H9 (cell line): Measurements from ENCODE around the gene UCP2. TPM values are rescaled to one million over a fixed set of nuclear protein-coding genes. Genes with fewer than 3 reads are reported as not detected.

Experiments used
- DNase-seq: peaks from one replicate; pipeline ENCODE4 v3.0.0-alpha.2; 2017
- H2AFZ ChIP-seq: one replicate; pipeline ENCODE4 v1.6.1; 2013; ENCODE audit warnings: mild to moderate bottlenecking, low read length, control low read depth, moderate library complexity
- H2AK5ac ChIP-seq: 2 replicates; pipeline ENCODE4 v1.6.1; 2013; ENCODE audit warnings: low read length, control low read depth, mixed read lengths; ENCODE audit not compliant: insufficient read length
- H2BK120ac ChIP-seq: one replicate; pipeline ENCODE4 v1.6.1; 2013; ENCODE audit warnings: low read depth, mild to moderate bottlenecking, low read length, control low read depth, inconsistent platforms; ENCODE audit not compliant: poor library complexity, severe bottlenecking
- H2BK12ac ChIP-seq: 2 replicates; pipeline ENCODE4 v1.6.1; 2013; ENCODE audit warnings: low read length, control low read depth, mixed read lengths, low read depth; ENCODE audit not compliant: insufficient read length
- H2BK15ac ChIP-seq: 2 replicates; pipeline ENCODE4 v1.6.1; 2013; ENCODE audit warnings: low read depth, low read length, control low read depth
- H2BK20ac ChIP-seq: one replicate; pipeline ENCODE4 v1.6.1; 2013; ENCODE audit warnings: low read depth, mild to moderate bottlenecking, low read length, control low read depth, inconsistent platforms; ENCODE audit not compliant: poor library complexity, severe bottlenecking
- H2BK5ac ChIP-seq: 2 replicates; pipeline ENCODE4 v1.6.1; 2013; ENCODE audit warnings: low read length, control low read depth, mixed read lengths; ENCODE audit not compliant: insufficient read length
- H3K14ac ChIP-seq: 2 replicates; pipeline ENCODE4 v1.6.1; 2013; ENCODE audit warnings: low read length, control low read depth; ENCODE audit not compliant: insufficient read depth
- H3K18ac ChIP-seq: 2 replicates; pipeline ENCODE4 v1.6.1; 2013; ENCODE audit warnings: low read depth, mild to moderate bottlenecking, mixed read lengths, low read length, control low read depth; ENCODE audit not compliant: insufficient read length
- H3K23ac ChIP-seq: 2 replicates; pipeline ENCODE4 v1.6.1; 2013; ENCODE audit warnings: low read length, control low read depth, mixed read lengths, low read depth; ENCODE audit not compliant: insufficient read length
- H3K23me2 ChIP-seq: 2 replicates; pipeline ENCODE4 v1.6.1; 2013; ENCODE audit warnings: low read depth, mild to moderate bottlenecking, mixed read lengths, low read length, control low read depth; ENCODE audit not compliant: insufficient read length, poor library complexity, severe bottlenecking
- H3K27ac ChIP-seq: 2 replicates; pipeline ENCODE4 v1.5.1; 2013; ENCODE audit warnings: low read length, control low read depth, mixed read lengths, low read depth; ENCODE audit not compliant: insufficient read length
- H3K27me3 ChIP-seq: 2 replicates; pipeline ENCODE4 v1.6.1; 2013; ENCODE audit warnings: low read length, control low read depth, inconsistent platforms; ENCODE audit not compliant: insufficient read depth
- H3K4ac ChIP-seq: 2 replicates; pipeline ENCODE4 v1.6.1; 2013; ENCODE audit warnings: low read depth, mild to moderate bottlenecking, control low read depth, inconsistent platforms, low read length, moderate library complexity
- H3K4me1 ChIP-seq: 2 replicates; pipeline ENCODE4 v1.6.1; 2013; ENCODE audit warnings: low read length, control low read depth, inconsistent platforms; ENCODE audit not compliant: insufficient read depth
- H3K4me2 ChIP-seq: 2 replicates; pipeline ENCODE4 v1.6.1; 2013; ENCODE audit warnings: low read length, control low read depth, mixed read lengths; ENCODE audit not compliant: insufficient read length, insufficient read depth
- H3K56ac ChIP-seq: 2 replicates; pipeline ENCODE4 v1.6.1; 2013; ENCODE audit warnings: low read depth, mild to moderate bottlenecking, mixed read lengths, low read length, control low read depth; ENCODE audit not compliant: insufficient read length
- H3K79me1 ChIP-seq: 2 replicates; pipeline ENCODE4 v1.6.1; 2013; ENCODE audit warnings: low read depth, mild to moderate bottlenecking, moderate library complexity, low read length, control low read depth, inconsistent platforms; ENCODE audit not compliant: insufficient read depth, poor library complexity, severe bottlenecking
- H3K79me2 ChIP-seq: 2 replicates; pipeline ENCODE4 v1.6.1; 2013; ENCODE audit warnings: low read length, control low read depth, inconsistent platforms; ENCODE audit not compliant: insufficient read depth
- H3K9ac ChIP-seq: 2 replicates; pipeline ENCODE4 v1.6.1; 2013; ENCODE audit warnings: low read length, control low read depth, mixed read lengths; ENCODE audit not compliant: insufficient read length; ENCODE audit errors: extremely low read depth
- H3K9me3 ChIP-seq: one replicate; pipeline ENCODE4 v1.6.1; 2013; ENCODE audit warnings: low read depth, low read length, inconsistent platforms; ENCODE audit not compliant: control insufficient read depth
- H3T11ph ChIP-seq: one replicate; pipeline ENCODE4 v1.6.1; 2013; ENCODE audit warnings: mild to moderate bottlenecking, low read length, control low read depth, inconsistent platforms
- H4K20me1 ChIP-seq: one replicate; pipeline ENCODE4 v1.6.1; 2013; ENCODE audit not compliant: control insufficient read depth, insufficient read length, insufficient read depth
- H4K5ac ChIP-seq: 2 replicates; pipeline ENCODE4 v1.6.1; 2013; ENCODE audit warnings: low read depth, mild to moderate bottlenecking, mixed read lengths, low read length, control low read depth; ENCODE audit not compliant: insufficient read length
- H4K8ac ChIP-seq: replicated peaks from 2 replicates; pipeline ENCODE4 v1.6.1; 2013; ENCODE audit warnings: low read length, control low read depth, mixed read lengths, low read depth; ENCODE audit not compliant: insufficient read length
- H4K91ac ChIP-seq: 2 replicates; pipeline ENCODE4 v1.6.1; 2013; ENCODE audit warnings: low read depth, mild to moderate bottlenecking, moderate library complexity, mixed read lengths, low read length, control low read depth; ENCODE audit not compliant: insufficient read length
- H3K27ac Mint-ChIP-seq, 3 experiments: 2 replicates in 2 of 3; 3 replicates in 1 of 3; pipeline ENCODE4 v1.8.0; 2020 to 2021; ENCODE audit warnings: mixed read lengths in 3 of 3, mild to moderate bottlenecking in 1 of 3, moderate library complexity in 1 of 3
- H3K27me3 Mint-ChIP-seq: 2 replicates; pipeline ENCODE4 v1.8.0; 2021; ENCODE audit warnings: low read depth, mild to moderate bottlenecking, moderate library complexity, mixed read lengths
- H3K36me3 Mint-ChIP-seq, 3 experiments: 2 replicates in 2 of 3; 3 replicates in 1 of 3; pipeline ENCODE4 v1.8.0; 2020 to 2021; ENCODE audit warnings: low read depth in 3 of 3, mixed read lengths in 3 of 3; ENCODE audit not compliant: insufficient read depth in 1 of 3
- H3K4me1 Mint-ChIP-seq, 2 experiments: 2 replicates each; pipeline ENCODE4 v1.8.0; 2020; ENCODE audit warnings: mixed read lengths in 2 of 2
- H3K4me3 Mint-ChIP-seq, 2 experiments: 2 replicates in 1 of 2; 3 replicates in 1 of 2; pipeline ENCODE4 v1.8.0; 2020 to 2021; ENCODE audit warnings: mild to moderate bottlenecking in 2 of 2, mixed read lengths in 2 of 2, moderate library complexity in 1 of 2
- H3K9me3 Mint-ChIP-seq, 2 experiments: 2 replicates in 1 of 2; 3 replicates in 1 of 2; pipeline ENCODE4 v1.8.0; 2020; ENCODE audit warnings: mild to moderate bottlenecking in 2 of 2, mixed read lengths in 2 of 2, moderate library complexity in 1 of 2
- WGBS: extraction: QIAGEN DNeasy Blood & Tissue Kit; methylation state at CpG from one replicate; pipeline ENCODE4 v1.1.7; 2013; ENCODE audit warnings: missing lambda C conversion rate, low lambda C conversion rate, mixed read lengths; ENCODE audit not compliant: insufficient read length; ENCODE audit errors: extremely low coverage; 5-methylcytosine and 5-hydroxymethylcytosine counted together
- total RNA-seq: library from RNA; stranded (reverse); gene quantifications from 2 replicates; pipeline ENCODE4 v1.2.1, GENCODE V29; 2021
- TF ChIP-seq, protein P1 (sequence below): fragments of 200-600 bp; sonication (generic); conservative IDR thresholded peaks from 3 replicates; pipeline ENCODE4 v1.8.0; 2021; ENCODE audit warnings: antibody characterized with exemption, mild to moderate bottlenecking

Gene UCP2
- total RNA-seq, 1 experiment from 2014 or later = 62.1 TPM

DNA sequence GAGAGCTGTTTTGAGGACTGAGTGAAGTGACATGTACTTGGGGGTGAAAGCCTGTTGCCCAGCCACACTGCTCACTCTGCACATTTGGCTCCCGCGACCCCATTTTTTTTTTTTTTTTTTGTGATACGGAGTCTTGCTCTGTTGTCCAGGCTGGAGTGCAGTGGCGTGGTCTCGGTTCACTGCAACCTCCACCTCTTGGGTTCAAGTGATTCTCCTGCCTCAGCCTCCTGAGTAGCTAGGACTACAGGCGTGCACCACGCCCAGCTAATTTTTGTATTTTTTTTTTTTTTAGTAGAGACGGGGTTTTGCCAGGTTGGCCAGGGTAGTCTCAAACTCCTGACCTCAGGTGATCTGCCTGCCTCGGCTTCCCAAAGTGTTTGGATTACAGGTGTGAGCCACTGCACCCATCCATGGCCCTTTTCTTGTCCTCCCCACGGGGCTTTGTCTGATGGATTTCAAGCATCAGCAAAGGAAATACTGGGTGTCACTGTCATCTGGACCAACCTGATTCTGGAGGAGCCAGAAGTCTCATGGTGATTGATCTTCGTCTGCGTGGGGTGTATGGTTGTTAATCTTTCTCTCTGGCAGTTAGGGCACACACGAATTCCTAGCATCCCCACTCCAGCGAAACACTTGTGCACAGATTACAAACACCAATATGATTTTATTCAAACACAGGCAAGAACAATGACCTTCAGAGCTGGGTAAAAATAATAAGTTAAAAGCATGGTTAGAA is 29.6 kb upstream of the UCP2 start:
- Mint-ChIP-seq H3K4me3 (no peak overlapping the region), H3K27me3 (no peaks in the 10 kb centered on the region; the same call in 1 of the 2 replicates), H3K4me1 (peaks cover 11 to 23% of the 10 kb centered on the region in 2 experiments), H3K27ac (no peak overlapping the region), H3K9me3 (no peaks in the 10 kb centered on the region), H3K36me3 (peaks cover 0 to 16% (median 12%) of the 10 kb centered on the region in 3 experiments; a peak in 5 of 7 replicates)
- no peak overlapping the region for H3K56ac ChIP-seq
- TF ChIP-seq, protein P1, sequence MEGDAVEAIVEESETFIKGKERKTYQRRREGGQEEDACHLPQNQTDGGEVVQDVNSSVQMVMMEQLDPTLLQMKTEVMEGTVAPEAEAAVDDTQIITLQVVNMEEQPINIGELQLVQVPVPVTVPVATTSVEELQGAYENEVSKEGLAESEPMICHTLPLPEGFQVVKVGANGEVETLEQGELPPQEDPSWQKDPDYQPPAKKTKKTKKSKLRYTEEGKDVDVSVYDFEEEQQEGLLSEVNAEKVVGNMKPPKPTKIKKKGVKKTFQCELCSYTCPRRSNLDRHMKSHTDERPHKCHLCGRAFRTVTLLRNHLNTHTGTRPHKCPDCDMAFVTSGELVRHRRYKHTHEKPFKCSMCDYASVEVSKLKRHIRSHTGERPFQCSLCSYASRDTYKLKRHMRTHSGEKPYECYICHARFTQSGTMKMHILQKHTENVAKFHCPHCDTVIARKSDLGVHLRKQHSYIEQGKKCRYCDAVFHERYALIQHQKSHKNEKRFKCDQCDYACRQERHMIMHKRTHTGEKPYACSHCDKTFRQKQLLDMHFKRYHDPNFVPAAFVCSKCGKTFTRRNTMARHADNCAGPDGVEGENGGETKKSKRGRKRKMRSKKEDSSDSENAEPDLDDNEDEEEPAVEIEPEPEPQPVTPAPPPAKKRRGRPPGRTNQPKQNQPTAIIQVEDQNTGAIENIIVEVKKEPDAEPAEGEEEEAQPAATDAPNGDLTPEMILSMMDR = no peak
- no peak overlapping the region for H3K9ac ChIP-seq
- H3K23me2 ChIP-seq = no peaks in the 10 kb centered on the region
- no peak overlapping the region for H4K5ac ChIP-seq
- DNase-seq = no peak
- H3K18ac ChIP-seq = no peak overlapping the region
- no peak overlapping the region for H3K27ac ChIP-seq
- no peaks in the 10 kb centered on the region for H3K79me1 ChIP-seq
- no peak overlapping the region for H3T11ph ChIP-seq
- H4K8ac ChIP-seq = no peak overlapping the region
- no peak overlapping the region for H2AK5ac ChIP-seq
- H3K9me3 ChIP-seq = no peaks in the 10 kb centered on the region
- H2BK12ac ChIP-seq = no peak overlapping the region
- H4K20me1 ChIP-seq = no peaks in the 10 kb centered on the region
- H3K23ac ChIP-seq = no peak overlapping the region
- no peak overlapping the region for H2BK15ac ChIP-seq
- no peaks in the 10 kb centered on the region for H3K27me3 ChIP-seq
- H3K79me2 ChIP-seq = no peaks in the 10 kb centered on the region
- no peak overlapping the region for H3K4me2 ChIP-seq
- no peak overlapping the region for H2AFZ ChIP-seq
- H2BK20ac ChIP-seq = no peak overlapping the region
- H2BK120ac ChIP-seq = no peak overlapping the region
- no peak overlapping the region for H3K4ac ChIP-seq
- H3K14ac ChIP-seq = no peak overlapping the region
- H4K91ac ChIP-seq = no peak overlapping the region
- WGBS = no CpG with 5 or more reads among the region's 14 CpGs
- H3K4me1 ChIP-seq = no peaks in the 10 kb centered on the region
- H2BK5ac ChIP-seq = no peak overlapping the region
